Transverse colon (tissue), 4 donors: Measurements from ENCODE around the gene CACNA1E. TPM values are rescaled to one million over a fixed set of nuclear protein-coding genes. Genes with fewer than 3 reads are reported as not detected.

Experiments used
- DNase-seq: peaks from one replicate; pipeline ENCODE4 v3.0.0-alpha.2; 2019
- H3K27ac ChIP-seq, 4 donors: fragments of 200-600 bp; sonication (generic); 2 replicates each; pipeline ENCODE4 v1.5.1; 2016 to 2018; ENCODE audit warnings: inconsistent platforms in 4 of 4
- H3K27me3 ChIP-seq: fragments of 200-600 bp; sonication (generic); 2 replicates; pipeline ENCODE4 v1.5.1; 2017; ENCODE audit warnings: inconsistent platforms
- H3K36me3 ChIP-seq, 4 donors: fragments of 200-600 bp; sonication (generic); 2 replicates each; pipeline ENCODE4 v1.5.1; 2017 to 2019; ENCODE audit warnings: inconsistent platforms in 4 of 4
- H3K4me1 ChIP-seq, 4 donors: fragments of 200-600 bp; sonication (generic); 2 replicates each; pipeline ENCODE4 v1.5.1; 2017 to 2020; ENCODE audit warnings: inconsistent platforms in 4 of 4
- H3K4me3 ChIP-seq, 4 donors: fragments of 200-600 bp; sonication (generic); 1 replicate in 1 of 4; 2 replicates in 3 of 4; pipeline versions ENCODE4 v1.5.1 to v1.6.1; 2017 to 2019; ENCODE audit warnings: inconsistent platforms in 4 of 4
- H3K9me3 ChIP-seq, 2 donors: fragments of 200-600 bp; sonication (generic); 2 replicates each; pipeline ENCODE4 v1.5.1; 2017 to 2019; ENCODE audit warnings: inconsistent platforms in 2 of 2
- EP300 ChIP-seq: sonication (generic); formaldehyde crosslinking; IDR thresholded peaks from one replicate; pipeline ENCODE4 v1.6.1; 2017; ENCODE audit warnings: antibody characterized with exemption, low read depth
- POLR2A ChIP-seq: fragments of 450-650 bp; IDR thresholded peaks from one replicate; pipeline ENCODE4 v1.6.1; 2016; ENCODE audit warnings: antibody characterized with exemption, mild to moderate bottlenecking, moderate library complexity
- POLR2AphosphoS5 ChIP-seq, 3 donors: sonication (generic); formaldehyde crosslinking; IDR thresholded peaks; one replicate each; pipeline ENCODE4 v1.6.1; 2016; ENCODE audit warnings: antibody characterized with exemption in 3 of 3
- WGBS, 2 donors: methylation state at CpG; one replicate each; pipeline ENCODE4 v1.1.5; 2018; ENCODE audit warnings: low coverage in 1 of 2; 5-methylcytosine and 5-hydroxymethylcytosine counted together
- in situ Hi-C, 4 donors: fragments of 200-750 bp; cut with MboI; loops; one replicate each; pipeline versions ENCODE4 v1.15.0 to v1.15.1; 2017; ENCODE audit warnings: low sequenced_read_pairs in 3 of 4, low pct_ligation_motif_present in 1 of 4, low pct_unique_long_range_greater_than_20kb in 1 of 4
- intact Hi-C: fragments of 100-400 bp; cut with DNase I; formaldehyde crosslinking; loops from one replicate; pipeline ENCODE4 v1.15.1; 2023; ENCODE audit warnings: low total_unique reads
- total RNA-seq, 4 donors: library from RNA; depleted of rRNA; stranded (reverse); fragments of >200 nt; gene quantifications; one replicate each; pipeline ENCODE4 v1.1.0, GENCODE V29; 2016
- TF ChIP-seq, protein P1 (sequence below), 5 experiments: fragments of 200-600 bp in 3 of 5; fragments of 450-650 bp in 2 of 5; sonication (generic) in 3 of 5; IDR thresholded peaks; 1 replicate in 2 of 5; 2 replicates in 3 of 5; pipeline ENCODE4 v1.5.1; 2016 to 2017; ENCODE audit warnings: antibody characterized with exemption in 5 of 5, inconsistent platforms in 3 of 5, mild to moderate bottlenecking in 2 of 5, moderate library complexity in 1 of 5

CACNA1E gene
- total RNA-seq, 4 donors from 2014 or later: under 0.01 to 0.16 (median 0.14) TPM; not detected in 1

- intact Hi-C loops (no loop called here), in situ Hi-C loops (no loop called here)
- no peaks in the 10 kb centered on the region for H3K36me3 ChIP-seq
- no peak for DNase-seq
- H3K4me3 ChIP-seq: no peak overlapping the region
- no peak overlapping the region for H3K27ac ChIP-seq
- H3K4me1 ChIP-seq: no peaks in the 10 kb centered on the region
- 68 to 75% methylated on average over 1 to 8 of the region's 8 CpGs for WGBS, 2 donors
- H3K27me3 ChIP-seq: no peaks in the 10 kb centered on the region
- no peaks in the 10 kb centered on the region for H3K9me3 ChIP-seq
- no peak for TF ChIP-seq EP300
- no peak for TF ChIP-seq POLR2AphosphoS5 (IDR thresholded peaks at IDR 0.05)
- TF ChIP-seq POLR2A: no peak
- TF ChIP-seq, protein P1, sequence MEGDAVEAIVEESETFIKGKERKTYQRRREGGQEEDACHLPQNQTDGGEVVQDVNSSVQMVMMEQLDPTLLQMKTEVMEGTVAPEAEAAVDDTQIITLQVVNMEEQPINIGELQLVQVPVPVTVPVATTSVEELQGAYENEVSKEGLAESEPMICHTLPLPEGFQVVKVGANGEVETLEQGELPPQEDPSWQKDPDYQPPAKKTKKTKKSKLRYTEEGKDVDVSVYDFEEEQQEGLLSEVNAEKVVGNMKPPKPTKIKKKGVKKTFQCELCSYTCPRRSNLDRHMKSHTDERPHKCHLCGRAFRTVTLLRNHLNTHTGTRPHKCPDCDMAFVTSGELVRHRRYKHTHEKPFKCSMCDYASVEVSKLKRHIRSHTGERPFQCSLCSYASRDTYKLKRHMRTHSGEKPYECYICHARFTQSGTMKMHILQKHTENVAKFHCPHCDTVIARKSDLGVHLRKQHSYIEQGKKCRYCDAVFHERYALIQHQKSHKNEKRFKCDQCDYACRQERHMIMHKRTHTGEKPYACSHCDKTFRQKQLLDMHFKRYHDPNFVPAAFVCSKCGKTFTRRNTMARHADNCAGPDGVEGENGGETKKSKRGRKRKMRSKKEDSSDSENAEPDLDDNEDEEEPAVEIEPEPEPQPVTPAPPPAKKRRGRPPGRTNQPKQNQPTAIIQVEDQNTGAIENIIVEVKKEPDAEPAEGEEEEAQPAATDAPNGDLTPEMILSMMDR (IDR thresholded peaks at IDR 0.05): no peak
These were observed 221.2 kb downstream of the CACNA1E start for GRCh38 chr1:181704546-181704945.

GRCh38 chr1:181711820-181712219 is 228.5 kb downstream of the CACNA1E start:
- Histone ChIP-seq H3K4me1 (no peaks in the 10 kb centered on the region), H3K36me3 (no peaks in the 10 kb centered on the region), H3K27ac (no peak overlapping the region), H3K27me3 (no peaks in the 10 kb centered on the region), H3K4me3 (no peak overlapping the region), H3K9me3 (no peaks in the 10 kb centered on the region)
- WGBS, 2 donors: 74 to 86% methylated on average over 4 of the region's 4 CpGs
- intact Hi-C loops: no loop called here
- no peak for DNase-seq
- TF ChIP-seq EP300 (no peak), POLR2AphosphoS5 (IDR thresholded peaks at IDR 0.05) (no peak), POLR2A (no peak)
- TF ChIP-seq, protein P1 (IDR thresholded peaks at IDR 0.05): no peak
- in situ Hi-C loops: no loop called here

DNA sequence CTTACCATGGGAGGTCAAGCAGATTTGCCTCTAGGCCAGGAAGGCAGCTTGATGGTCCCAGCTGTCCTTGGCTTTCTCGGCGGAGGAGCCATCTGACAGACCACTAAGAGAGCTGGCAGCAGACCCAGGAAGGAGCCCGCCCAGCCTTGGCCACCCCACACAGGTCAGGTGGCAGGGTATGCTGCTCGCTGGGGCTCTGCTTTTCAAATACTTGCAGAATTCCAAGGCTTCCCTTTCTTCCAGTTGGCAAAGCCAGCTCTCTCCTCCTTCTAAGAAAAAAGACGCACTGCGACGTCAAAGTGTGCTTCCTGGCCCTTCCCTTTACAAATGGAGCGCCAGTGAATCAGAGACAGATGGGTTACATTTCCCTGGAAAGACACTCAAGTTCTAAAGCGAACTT is 229.4 kb downstream of the CACNA1E start:
- no peak overlapping the region for H3K27ac ChIP-seq
- H3K4me3 ChIP-seq: no peak overlapping the region
- in situ Hi-C loops: no loop called here
- intact Hi-C loops: no loop called here
- H3K9me3 ChIP-seq: no peaks in the 10 kb centered on the region
- no peaks in the 10 kb centered on the region for H3K4me1 ChIP-seq
- H3K27me3 ChIP-seq: no peaks in the 10 kb centered on the region
- WGBS, 2 donors: 78% methylated on average over 5 to 9 of the region's 9 CpGs
- DNase-seq: no peak
- TF ChIP-seq POLR2AphosphoS5 (IDR thresholded peaks at IDR 0.05) (no peak), EP300 (no peak), POLR2A (no peak)
- TF ChIP-seq, protein P1 (IDR thresholded peaks at IDR 0.05): no peak
- no peaks in the 10 kb centered on the region for H3K36me3 ChIP-seq

DNA sequence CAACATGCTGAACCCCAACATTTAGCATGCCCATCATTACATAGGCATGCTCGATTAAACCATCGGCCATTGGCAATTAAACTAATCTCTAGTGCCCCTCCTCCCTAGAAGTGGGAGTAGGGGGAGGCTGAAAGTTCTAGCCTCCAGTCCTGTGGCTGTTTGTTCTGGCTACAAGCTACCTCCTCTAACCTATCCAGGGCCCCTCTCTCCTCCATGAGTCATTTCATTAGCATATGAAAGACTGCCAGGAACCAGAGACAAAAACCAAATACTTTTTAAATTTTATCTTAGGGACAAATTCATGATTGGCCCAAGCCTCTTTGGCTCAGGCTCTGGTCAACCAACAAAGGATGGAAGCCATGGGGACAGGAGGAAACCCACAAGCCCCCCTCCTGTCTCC is 231.1 kb downstream of the CACNA1E start:
- Histone ChIP-seq H3K27ac (no peak overlapping the region), H3K4me1 (no peaks in the 10 kb centered on the region), H3K9me3 (no peaks in the 10 kb centered on the region), H3K36me3 (no peaks in the 10 kb centered on the region), H3K27me3 (no peaks in the 10 kb centered on the region), H3K4me3 (no peak overlapping the region)
- 98% methylated on average over 2 of the region's 2 CpGs; no CpG with 5 or more reads in 1 of the 2 donors for WGBS, 2 donors
- in situ Hi-C loops: no loop called here
- intact Hi-C loops: no loop called here
- TF ChIP-seq POLR2AphosphoS5 (IDR thresholded peaks at IDR 0.05): no peak
- TF ChIP-seq, protein P1 (IDR thresholded peaks at IDR 0.05): no peak
- no peak for TF ChIP-seq EP300
- TF ChIP-seq POLR2A: no peak
- DNase-seq: no peak
